Vagina (tissue), 2 donors: Measurements from ENCODE around the gene PTPN2. TPM values are rescaled to one million over a fixed set of nuclear protein-coding genes. Genes with fewer than 3 reads are reported as not detected.
A peak's percentile ranks its signal among the peaks of the same experiment; 100 is the strongest.
"Not testable (repeated sequence)": the region's sequence is repeated elsewhere in the genome, so short reads cannot be mapped to it uniquely, and the experiment has no call there.

Source experiments
- DNase-seq, 2 donors: peaks; one replicate each; pipeline ENCODE4 v3.0.0-alpha.2; 2017; ENCODE audit errors: extremely low spot score in 2 of 2
- H3K27ac ChIP-seq: fragments of 200-600 bp; sonication (generic); one replicate; pipeline ENCODE4 v1.5.1; 2019
- H3K27me3 ChIP-seq: fragments of 200-600 bp; sonication (generic); one replicate; pipeline ENCODE4 v1.5.1; 2019
- H3K36me3 ChIP-seq, 2 donors: fragments of 200-600 bp; sonication (generic); one replicate each; pipeline ENCODE4 v1.5.1; 2017 to 2019
- H3K4me1 ChIP-seq: fragments of 200-600 bp; sonication (generic); one replicate; pipeline ENCODE4 v1.5.1; 2019
- H3K4me3 ChIP-seq, 2 donors: fragments of 200-600 bp; sonication (generic); 1 replicate in 1 of 2; 2 replicates in 1 of 2; pipeline ENCODE4 v1.5.1; 2016 to 2019
- H3K9me3 ChIP-seq: fragments of 200-600 bp; sonication (generic); one replicate; pipeline ENCODE4 v1.5.1; 2019
- CTCF ChIP-seq, 3 experiments: fragments of 450-650 bp in 2 of 3; fragments of 200-600 bp in 1 of 3; sonication (generic) in 1 of 3; IDR thresholded peaks; one replicate each; pipeline ENCODE4 v1.5.1; 2017 to 2019; ENCODE audit warnings: antibody characterized with exemption in 3 of 3, mild to moderate bottlenecking in 2 of 3, moderate library complexity in 2 of 3
- POLR2A ChIP-seq, 2 donors: fragments of 450-650 bp; IDR thresholded peaks; one replicate each; pipeline ENCODE4 v1.6.1; 2017; ENCODE audit warnings: antibody characterized with exemption in 2 of 2, mild to moderate bottlenecking in 2 of 2, moderate library complexity in 2 of 2
- POLR2AphosphoS5 ChIP-seq, 2 donors: sonication (generic); formaldehyde crosslinking; IDR thresholded peaks; one replicate each; pipeline ENCODE4 v1.9.0; 2017; ENCODE audit warnings: antibody characterized with exemption in 2 of 2, mild to moderate bottlenecking in 2 of 2, low read depth in 1 of 2; ENCODE audit not compliant: insufficient read depth in 1 of 2
- intact Hi-C: fragments of 100-400 bp; cut with DNase I; formaldehyde crosslinking; loops from one replicate; pipeline ENCODE4 v1.15.1; 2023
- total RNA-seq: library from RNA; depleted of rRNA; stranded (reverse); fragments of >200 nt; gene quantifications from one replicate; pipeline ENCODE4 v1.2.3, GENCODE V29; 2016

Gene PTPN2
- total RNA-seq, 1 donor from 2014 or later, result 32.9 TPM

DNA sequence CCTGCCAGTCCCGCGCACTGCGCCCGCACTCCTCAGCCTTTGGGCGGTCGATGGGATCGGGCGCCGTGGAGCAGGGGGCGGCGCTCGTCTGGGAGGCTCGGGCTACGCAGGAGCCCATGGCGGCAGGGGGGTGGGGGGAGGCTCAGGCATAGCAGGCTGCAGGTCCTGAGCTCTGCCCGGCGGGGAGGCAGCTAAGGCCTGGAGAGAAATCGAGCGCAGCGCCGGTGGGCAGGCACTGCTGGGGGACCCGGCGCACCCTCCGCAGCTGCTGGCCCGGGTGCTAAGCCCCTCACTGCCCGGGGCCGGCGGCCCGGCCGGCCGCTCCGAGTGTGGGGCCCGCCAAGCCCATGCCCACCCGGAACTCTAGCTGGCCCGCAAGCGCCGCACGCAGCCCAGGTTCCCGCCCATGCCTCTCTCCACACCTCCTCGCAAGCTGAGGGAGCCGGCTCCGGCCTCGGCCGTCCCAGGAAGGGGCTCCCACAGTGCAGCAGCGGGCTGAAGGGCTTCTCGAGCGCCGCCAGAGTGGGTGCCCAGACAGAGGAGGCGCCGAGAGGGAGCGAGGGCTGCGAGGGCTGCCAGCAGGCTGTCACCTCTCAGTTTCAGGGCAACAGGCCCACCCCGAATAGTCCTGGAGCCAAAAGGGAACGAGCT, 107.1 kb downstream of the PTPN2 start:
- peak; percentile 29 to 74 for DNase-seq
- H3K4me3 ChIP-seq, result peak overlapping the region in 1 of 2 donors; percentile 11
- H3K9me3 ChIP-seq, result no peaks in the 10 kb centered on the region
- no peaks in the 10 kb centered on the region for H3K4me1 ChIP-seq
- TF ChIP-seq POLR2AphosphoS5 (IDR thresholded peaks at IDR 0.05; ENCODE audit: insufficient read depth in 1 of 2, low read depth in 1 of 2) (no peak), POLR2A (IDR thresholded peaks at IDR 0.05) (no peak)
- no peak overlapping the region for H3K27ac ChIP-seq
- H3K36me3 ChIP-seq, result no peaks in the 10 kb centered on the region
- H3K27me3 ChIP-seq, result no peaks in the 10 kb centered on the region
- intact Hi-C loops, result no loop called here

- intact Hi-C loops, H3K4me3 ChIP-seq, H3K36me3 ChIP-seq, H3K27me3 ChIP-seq, H3K27ac ChIP-seq, H3K9me3 ChIP-seq, H3K4me1 ChIP-seq: not testable (repeated sequence)
- DNase-seq, result peak in 1 of 2 donors; percentile 46
Observed at GRCh38 chr18:12776415-12776814, 107.6 kb downstream of the PTPN2 start.

GRCh38 chr18:12774982-12775381, 109.1 kb downstream of the PTPN2 start:
- intact Hi-C loops, result no loop called here
- peak; percentile 18 to 55 for DNase-seq

GRCh38 chr18:12773369-12773768, 110.7 kb downstream of the PTPN2 start:
- TF ChIP-seq CTCF (IDR thresholded peaks at IDR 0.05) (no peak), POLR2A (IDR thresholded peaks at IDR 0.05) (no peak), POLR2AphosphoS5 (IDR thresholded peaks at IDR 0.05; ENCODE audit: insufficient read depth in 1 of 2, low read depth in 1 of 2) (no peak)
- Histone ChIP-seq H3K36me3 (no peaks in the 10 kb centered on the region), H3K4me1 (no peaks in the 10 kb centered on the region), H3K27me3 (no peaks in the 10 kb centered on the region), H3K9me3 (no peaks in the 10 kb centered on the region), H3K4me3 (no peak overlapping the region), H3K27ac (no peak overlapping the region)
- intact Hi-C loops, result no loop called here
- DNase-seq, result no peak

More at GRCh38 chr18:12774982-12775381, 109.1 kb downstream of the PTPN2 start:
- H3K36me3 ChIP-seq, result no peaks in the 10 kb centered on the region
- H3K27ac ChIP-seq, result no peak overlapping the region
- H3K4me3 ChIP-seq, result no peak overlapping the region
- TF ChIP-seq CTCF (IDR thresholded peaks at IDR 0.05) (no peak), POLR2A (IDR thresholded peaks at IDR 0.05) (no peak), POLR2AphosphoS5 (IDR thresholded peaks at IDR 0.05; ENCODE audit: insufficient read depth in 1 of 2, low read depth in 1 of 2) (no peak)
- no peaks in the 10 kb centered on the region for H3K27me3 ChIP-seq
- H3K9me3 ChIP-seq, result no peaks in the 10 kb centered on the region
- no peaks in the 10 kb centered on the region for H3K4me1 ChIP-seq

- Histone ChIP-seq H3K4me1 (no peaks in the 10 kb centered on the region), H3K27ac (no peak overlapping the region), H3K27me3 (no peaks in the 10 kb centered on the region), H3K36me3 (no peaks in the 10 kb centered on the region), H3K4me3 (no peak overlapping the region), H3K9me3 (no peaks in the 10 kb centered on the region)
- intact Hi-C loops, result no loop called here
- peak in 1 of 2 donors; percentile 25 for DNase-seq
- TF ChIP-seq POLR2AphosphoS5 (IDR thresholded peaks at IDR 0.05; ENCODE audit: insufficient read depth in 1 of 2, low read depth in 1 of 2) (no peak), CTCF (IDR thresholded peaks at IDR 0.05) (no peak), POLR2A (IDR thresholded peaks at IDR 0.05) (no peak)
Observed at GRCh38 chr18:12772111-12772510, 111.9 kb downstream of the PTPN2 start.

GRCh38 chr18:12770469-12771219, 113.4 kb downstream of the PTPN2 start:
- DNase-seq, result no peak
- Histone ChIP-seq H3K36me3 (no peaks in the 10 kb centered on the region), H3K9me3 (no peaks in the 10 kb centered on the region), H3K27ac (no peak overlapping the region), H3K27me3 (no peaks in the 10 kb centered on the region), H3K4me3 (no peak overlapping the region), H3K4me1 (no peaks in the 10 kb centered on the region)
- intact Hi-C loops, result no loop called here
- TF ChIP-seq POLR2AphosphoS5 (IDR thresholded peaks at IDR 0.05; ENCODE audit: insufficient read depth in 1 of 2, low read depth in 1 of 2), result no peak
- no peak for TF ChIP-seq CTCF (IDR thresholded peaks at IDR 0.05)
- TF ChIP-seq POLR2A (IDR thresholded peaks at IDR 0.05), result no peak
